IMR-90 (cell line): Measurements from ENCODE around the gene NOP16. TPM values are rescaled to one million over a fixed set of nuclear protein-coding genes. Genes with fewer than 3 reads are reported as not detected.

Experiments used
- ATAC-seq: fragments of 200-7000 bp; cut with Tn5 transposase; 2 replicates; pipeline ENCODE4 v1.9.1; 2020; ENCODE audit warnings: low read depth, mild to moderate bottlenecking, moderate library complexity
- BruUV-seq: library from RNA; stranded (reverse); fragments of 400-500 nt; replicated peaks from 2 replicates; lab custom pipeline; 2021; lab: Mats Ljungman, UMichigan
- CTCF ChIA-PET: fragments of 300-600 bp; formaldehyde crosslinking; extraction: SDS; loops from one replicate; lab custom pipeline; 2021; ENCODE audit warnings: antibody characterized with exemption; lab: Yijun Ruan, JAX
- POLR2A ChIA-PET: fragments of 300-600 bp; sonication (Branson Sonifier 250); formaldehyde crosslinking; loops from one replicate; lab custom pipeline; 2022; ENCODE audit warnings: antibody characterized with exemption; ENCODE audit not compliant: unreplicated experiment; lab: Charles Lee
- DNase-seq: peaks from one replicate; pipeline ENCODE4 v3.0.0; 2013
- H2AFZ ChIP-seq: replicated peaks from 2 replicates; pipeline ENCODE3; 2013; ENCODE audit warnings: low read length, mild to moderate bottlenecking; ENCODE audit not compliant: poor library complexity
- H2AK5ac ChIP-seq: 2 replicates; pipeline ENCODE4 v1.6.1; 2013; ENCODE audit warnings: low read depth, low read length, inconsistent platforms
- H2AK9ac ChIP-seq: replicated peaks from 2 replicates; pipeline ENCODE3; 2013; ENCODE audit warnings: mild to moderate bottlenecking, low read depth, low read length, moderate library complexity; ENCODE audit not compliant: poor library complexity
- H2BK120ac ChIP-seq: 2 replicates; pipeline ENCODE4 v1.6.1; 2013; ENCODE audit warnings: low read depth, low read length, inconsistent platforms
- H2BK15ac ChIP-seq: 3 replicates; pipeline ENCODE4 v1.6.1; 2013; ENCODE audit warnings: low read depth, low read length, inconsistent platforms
- H2BK20ac ChIP-seq: 2 replicates; pipeline ENCODE4 v1.6.1; 2013; ENCODE audit warnings: low read depth, mild to moderate bottlenecking, inconsistent platforms, low read length, moderate library complexity
- H2BK5ac ChIP-seq: 2 replicates; pipeline ENCODE4 v1.6.1; 2013; ENCODE audit warnings: mild to moderate bottlenecking, low read depth, low read length, inconsistent platforms; ENCODE audit not compliant: poor library complexity, severe bottlenecking
- H3K14ac ChIP-seq: replicated peaks from 2 replicates; pipeline ENCODE4 v1.6.1; 2013; ENCODE audit warnings: low read depth, low read length, inconsistent platforms
- H3K18ac ChIP-seq: 2 replicates; pipeline ENCODE4 v1.6.1; 2013; ENCODE audit warnings: low read depth, low read length, control low read depth
- H3K23ac ChIP-seq: 2 replicates; pipeline ENCODE4 v1.6.1; 2013; ENCODE audit warnings: low read depth, low read length, inconsistent platforms
- H3K27ac ChIP-seq: 2 replicates; pipeline ENCODE4 v1.5.1; 2013; ENCODE audit warnings: mild to moderate bottlenecking, control low read depth, low read length; ENCODE audit not compliant: insufficient read depth
- H3K27me3 ChIP-seq: 2 replicates; pipeline ENCODE4 v1.6.1; 2013; ENCODE audit warnings: low read length; ENCODE audit not compliant: control insufficient read depth, insufficient read depth
- H3K36me3 ChIP-seq: 2 replicates; pipeline ENCODE4 v1.6.1; 2013; ENCODE audit warnings: low read length, mixed read lengths; ENCODE audit not compliant: control insufficient read depth, insufficient read depth
- H3K4ac ChIP-seq: 2 replicates; pipeline ENCODE4 v1.6.1; 2013; ENCODE audit warnings: low read depth, low read length, inconsistent platforms
- H3K4me1 ChIP-seq: 2 replicates; pipeline ENCODE4 v1.6.1; 2013; ENCODE audit warnings: low read length, mixed read lengths; ENCODE audit not compliant: control insufficient read depth, insufficient read depth
- H3K4me2 ChIP-seq: 2 replicates; pipeline ENCODE4 v1.6.1; 2013; ENCODE audit warnings: low read depth, mild to moderate bottlenecking, control low read depth, low read length, moderate library complexity
- H3K4me3 ChIP-seq: 2 replicates; pipeline ENCODE4 v1.5.1; 2013; ENCODE audit warnings: low read depth, mild to moderate bottlenecking, control low read depth, low read length, moderate library complexity; ENCODE audit not compliant: insufficient read depth
- H3K56ac ChIP-seq: 2 replicates; pipeline ENCODE4 v1.6.1; 2013; ENCODE audit warnings: low read length, inconsistent platforms; ENCODE audit not compliant: insufficient read depth; ENCODE audit errors: extremely low read depth
- H3K79me1 ChIP-seq, 2 experiments: 2 replicates each; pipeline ENCODE4 v1.6.1; 2013; ENCODE audit warnings: low read length in 2 of 2, inconsistent platforms in 1 of 2, low read depth in 1 of 2
- H3K9ac ChIP-seq: 2 replicates; pipeline ENCODE4 v1.6.1; 2013; ENCODE audit warnings: low read depth, low read length, control low read depth
- H3K9me1 ChIP-seq: 2 replicates; pipeline ENCODE4 v1.6.1; 2013; ENCODE audit warnings: low read length, inconsistent platforms; ENCODE audit not compliant: insufficient read depth
- H3K9me3 ChIP-seq: 2 replicates; pipeline ENCODE4 v1.6.1; 2013; ENCODE audit warnings: low read length; ENCODE audit not compliant: control insufficient read depth, insufficient read depth
- H4K20me1 ChIP-seq: 2 replicates; pipeline ENCODE4 v1.6.1; 2013; ENCODE audit warnings: low read length, inconsistent platforms; ENCODE audit not compliant: insufficient read depth
- H4K5ac ChIP-seq: 2 replicates; pipeline ENCODE4 v1.6.1; 2013; ENCODE audit warnings: mild to moderate bottlenecking, low read depth, low read length, control low read depth
- H4K8ac ChIP-seq, 2 experiments: 2 replicates each; pipeline ENCODE4 v1.6.1; 2013; ENCODE audit warnings: low read depth in 2 of 2, low read length in 2 of 2, control low read depth in 1 of 2, inconsistent platforms in 1 of 2
- H4K91ac ChIP-seq: 2 replicates; pipeline ENCODE4 v1.6.1; 2013; ENCODE audit warnings: low read depth, low read length, inconsistent platforms; ENCODE audit not compliant: insufficient read depth
- MAFK ChIP-seq: IDR thresholded peaks from 2 replicates; pipeline ENCODE4 v1.6.1; 2012; ENCODE audit warnings: low read depth, low read length, improper control_type of control experiment
- RAD21 ChIP-seq: IDR thresholded peaks from 2 replicates; pipeline ENCODE4 v1.6.1; 2012; ENCODE audit warnings: low read length, improper control_type of control experiment
- WGBS, 2 experiments: methylation state at CpG; one replicate each; pipeline versions ENCODE4 v1.1.5 to v1.1.7; 2013; ENCODE audit warnings: missing lambda C conversion rate in 2 of 2; ENCODE audit not compliant: insufficient read length in 1 of 2; ENCODE audit errors: extremely low coverage in 2 of 2; 5-methylcytosine and 5-hydroxymethylcytosine counted together
- dilution Hi-C: fragments of 300-500 bp; cut with HindIII; formaldehyde crosslinking; loops from one replicate; pipeline ENCODE4 v1.14.3; 2018; ENCODE audit warnings: low sequenced_read_pairs; ENCODE audit not compliant: unreplicated experiment
- in situ Hi-C: fragments of 300-500 bp; cut with MboI; formaldehyde crosslinking; loops from 3 replicates; pipeline ENCODE4 v1.14.3; 2019; ENCODE audit warnings: low sequenced_read_pairs, inconsistent platforms, mixed read lengths
- intact Hi-C: fragments of 100-400 bp; cut with micrococcal nuclease; formaldehyde crosslinking; loops from 2 replicates; pipeline ENCODE4 v1.10.0; 2022
- polyA plus RNA-seq, 3 experiments: library from polyadenylated mRNA; depleted of rRNA; stranded (reverse); fragments of >200 nt; gene quantifications; 2 replicates each; pipeline ENCODE4 v1.2.3, GENCODE V29; 2012; ENCODE audit warnings: low replicate concordance in 1 of 3
- total RNA-seq: library from RNA; depleted of rRNA; stranded (reverse); fragments of >200 nt; gene quantifications from 2 replicates; pipeline ENCODE4 v1.2.3, GENCODE V29; 2012

NOP16 gene
- total and polyA plus RNA-seq, 2 of the 4 experiments (the other 2 are of a cell fraction): 28.0 to 60.4 TPM

DNA sequence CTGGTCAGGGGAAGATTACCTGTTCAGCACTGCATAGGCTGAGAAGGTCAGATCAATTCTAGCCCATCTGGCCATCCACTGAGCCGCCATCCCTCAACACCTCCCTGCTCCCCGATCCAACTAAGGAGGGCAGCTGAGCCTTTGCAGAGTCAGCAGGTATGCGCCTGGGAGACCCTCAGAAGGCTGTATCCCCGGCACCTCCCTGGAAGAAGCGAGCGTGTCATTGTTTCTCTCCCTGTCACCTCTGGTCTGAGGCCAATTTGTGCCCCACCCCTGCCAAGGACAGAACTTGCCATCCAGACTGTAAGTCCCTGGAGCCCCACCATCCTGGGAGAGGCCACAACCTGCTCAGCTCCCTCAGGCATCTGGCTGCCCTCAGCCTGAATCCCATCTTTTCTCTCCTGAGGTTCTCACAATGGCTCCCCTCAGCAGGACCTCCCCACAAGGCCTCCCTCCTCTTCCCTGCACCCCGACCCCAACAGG lies 25.4 kb upstream of the NOP16 start:
- DNase-seq: no peak
- in situ Hi-C loops: no loop called here
- peak overlapping the region; percentile 53; the same call in 1 of the 2 replicates for H3K23ac ChIP-seq
- dilution Hi-C loops: no loop called here
- H3K4ac ChIP-seq: no peak overlapping the region
- no peak overlapping the region for H3K4me2 ChIP-seq
- H3K36me3 ChIP-seq: peaks cover 6% of the 10 kb centered on the region
- H2BK20ac ChIP-seq: no peak overlapping the region
- peak overlapping the region; percentile 29 for H2AFZ ChIP-seq
- H4K91ac ChIP-seq: no peak overlapping the region; the same call in 1 of the 2 replicates
- peaks cover 27 to 59% of the 10 kb centered on the region in 2 experiments for H3K79me1 ChIP-seq
- POLR2A ChIA-PET: no interaction called here
- no peak overlapping the region for H2AK5ac ChIP-seq
- H3K18ac ChIP-seq: no peak overlapping the region
- H3K9me3 ChIP-seq: no peaks in the 10 kb centered on the region
- H3K4me3 ChIP-seq: no peak overlapping the region
- intact Hi-C loops: loop anchor here (10.0 kb wide), 1 partner anchor 231 kb away; the partner anchor contains the start of gene TSPAN17
- H3K9me1 ChIP-seq: peaks cover 16% of the 10 kb centered on the region
- peaks cover 11% of the 10 kb centered on the region for H3K4me1 ChIP-seq
- BruUV-seq: no TSS peak
- H4K8ac ChIP-seq: no peak overlapping the region
- H3K56ac ChIP-seq: no peak overlapping the region
- H3K27me3 ChIP-seq: no peaks in the 10 kb centered on the region
- no peak overlapping the region for H3K14ac ChIP-seq
- 93% methylated on average over 5 of the region's 7 CpGs; no CpG with 5 or more reads in 1 of the 2 experiments for WGBS, 2 experiments
- H2AK9ac ChIP-seq: no peak overlapping the region
- no peak for ATAC-seq
- no peak overlapping the region for H2BK15ac ChIP-seq
- H4K5ac ChIP-seq: no peak overlapping the region
- TF ChIP-seq RAD21 (no peak), MAFK (peak; percentile 18; the same call in 1 of the 2 replicates)
- H2BK5ac ChIP-seq: no peak overlapping the region
- no peak overlapping the region for H2BK120ac ChIP-seq
- H4K20me1 ChIP-seq: peaks cover 45% of the 10 kb centered on the region
- CTCF ChIA-PET: no interaction called here
- H3K9ac ChIP-seq: no peak overlapping the region; the same call in 1 of the 2 replicates
- no peak overlapping the region for H3K27ac ChIP-seq
